Spleen (tissue), 7 donors: ENCODE measurements around the gene NOS1AP.

Experiments used
- POLR2A ChIP-seq, 3 donors: fragments of 450-650 bp; IDR thresholded peaks; one replicate each; pipeline ENCODE4 v1.5.1; 2017; ENCODE audit warnings: antibody characterized with exemption in 3 of 3, mild to moderate bottlenecking in 1 of 3
- POLR2AphosphoS5 ChIP-seq, 3 donors: sonication (generic); formaldehyde crosslinking; IDR thresholded peaks; one replicate each; pipeline ENCODE4 v1.5.1; 2017; ENCODE audit warnings: antibody characterized with exemption in 3 of 3
- TF ChIP-seq, protein P1 (sequence below), 11 experiments: fragments of 200-600 bp in 7 of 11; fragments of 450-650 bp in 4 of 11; sonication (generic) in 4 of 11; IDR thresholded peaks in 8 of 11; conservative IDR thresholded peaks in 3 of 11; 1 replicate in 7 of 11; 2 replicates in 4 of 11; pipeline versions ENCODE4 v1.4.0 to v1.8.0; 2016 to 2021; ENCODE audit warnings: antibody characterized with exemption in 11 of 11, inconsistent platforms in 4 of 11, mild to moderate bottlenecking in 1 of 11
- donor health status: DM: no; HTN: no; CAD: no; lungs with moderate emphysema.
- donor health status: DM: no; HTN: no; CAD: no.
- donor health status: DM: no; HTN: no; CAD: no.

DNA sequence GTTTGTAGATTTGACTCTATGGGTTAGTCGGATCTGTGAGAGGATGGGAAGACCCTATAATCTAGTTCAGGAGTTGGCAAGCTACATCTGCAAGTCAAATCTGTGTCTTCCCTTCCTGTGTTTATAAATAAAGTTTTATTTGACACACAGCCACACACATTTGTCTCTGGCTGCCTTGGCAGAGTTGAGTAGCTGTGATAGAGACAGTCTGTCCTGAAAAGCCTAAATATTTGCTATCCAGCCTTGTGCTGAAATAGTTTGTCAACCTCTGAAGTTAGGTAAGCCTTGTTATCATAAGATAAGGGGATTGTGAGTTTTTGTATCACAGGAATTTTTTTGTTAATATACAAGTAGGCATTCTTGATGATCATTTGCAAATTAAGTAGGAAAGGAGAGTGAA lies 136.8 kb downstream of the NOS1AP start:
- TF ChIP-seq, protein P1, sequence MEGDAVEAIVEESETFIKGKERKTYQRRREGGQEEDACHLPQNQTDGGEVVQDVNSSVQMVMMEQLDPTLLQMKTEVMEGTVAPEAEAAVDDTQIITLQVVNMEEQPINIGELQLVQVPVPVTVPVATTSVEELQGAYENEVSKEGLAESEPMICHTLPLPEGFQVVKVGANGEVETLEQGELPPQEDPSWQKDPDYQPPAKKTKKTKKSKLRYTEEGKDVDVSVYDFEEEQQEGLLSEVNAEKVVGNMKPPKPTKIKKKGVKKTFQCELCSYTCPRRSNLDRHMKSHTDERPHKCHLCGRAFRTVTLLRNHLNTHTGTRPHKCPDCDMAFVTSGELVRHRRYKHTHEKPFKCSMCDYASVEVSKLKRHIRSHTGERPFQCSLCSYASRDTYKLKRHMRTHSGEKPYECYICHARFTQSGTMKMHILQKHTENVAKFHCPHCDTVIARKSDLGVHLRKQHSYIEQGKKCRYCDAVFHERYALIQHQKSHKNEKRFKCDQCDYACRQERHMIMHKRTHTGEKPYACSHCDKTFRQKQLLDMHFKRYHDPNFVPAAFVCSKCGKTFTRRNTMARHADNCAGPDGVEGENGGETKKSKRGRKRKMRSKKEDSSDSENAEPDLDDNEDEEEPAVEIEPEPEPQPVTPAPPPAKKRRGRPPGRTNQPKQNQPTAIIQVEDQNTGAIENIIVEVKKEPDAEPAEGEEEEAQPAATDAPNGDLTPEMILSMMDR (IDR thresholded peaks at IDR 0.05 in 8 of 11, conservative IDR thresholded peaks at IDR 0.05 in 3 of 11) = no peak
- TF ChIP-seq POLR2A (IDR thresholded peaks at IDR 0.05) (no peak), POLR2AphosphoS5 (IDR thresholded peaks at IDR 0.05) (no peak)
